Pulmonary artery endothelial cell (primary cell): ENCODE data around the gene PDHX. TPM values are rescaled to one million over a fixed set of nuclear protein-coding genes. Genes with fewer than 3 reads are reported as not detected.

Experiments
- DNase-seq: peaks from one replicate; pipeline ENCODE4 v3.0.0-alpha.2; 2011; ENCODE audit warnings: low read depth, low spot score
- total RNA-seq: library from RNA; depleted of rRNA; stranded (reverse); fragments of >200 nt; gene quantifications from 2 replicates; pipeline ENCODE4 v1.2.3, GENCODE V29; 2014

Gene PDHX
- total RNA-seq, 1 donor from 2014 or later, result 22.9 TPM

GRCh38 chr11:34988294-34989255 is 72.2 kb downstream of the PDHX start:
- DNase-seq, result no peak

GRCh38 chr11:34990916-34991315 is 74.5 kb downstream of the PDHX start:
- DNase-seq, result no peak

GRCh38 chr11:34994854-34995253 is 78.4 kb downstream of the PDHX start:
- DNase-seq, result no peak

- DNase-seq, result no peak
These were observed 80.5 kb downstream of the PDHX start for GRCh38 chr11:34996958-34997357.

- DNase-seq, result no peak
These were observed 81.6 kb downstream of the PDHX start for GRCh38 chr11:34997952-34998528.

- DNase-seq, result no peak
These were observed 83.0 kb downstream of the PDHX start for GRCh38 chr11:34999453-34999852.

GRCh38 chr11:35003186-35003585 is 86.8 kb downstream of the PDHX start:
- no peak for DNase-seq

- DNase-seq, result no peak
These were observed 87.2 kb downstream of the PDHX start for GRCh38 chr11:35003658-35004057.

GRCh38 chr11:35005141-35005780 is 88.8 kb downstream of the PDHX start:
- no peak for DNase-seq

GRCh38 chr11:35006389-35007128 is 90.1 kb downstream of the PDHX start:
- DNase-seq, result no peak

GRCh38 chr11:35007277-35007676 is 90.9 kb downstream of the PDHX start:
- DNase-seq, result no peak

- DNase-seq, result no peak
These were observed 92.9 kb downstream of the PDHX start for GRCh38 chr11:35009191-35009943.

GRCh38 chr11:35009944-35010342 is 93.5 kb downstream of the PDHX start:
- DNase-seq, result no peak

GRCh38 chr11:35010654-35011053 is 94.2 kb downstream of the PDHX start:
- no peak for DNase-seq

GRCh38 chr11:35011389-35011788 is 95.0 kb downstream of the PDHX start:
- no peak for DNase-seq

- no peak for DNase-seq
These were observed 95.5 kb downstream of the PDHX start for GRCh38 chr11:35011944-35012343.

- DNase-seq, result no peak
These were observed 96.2 kb downstream of the PDHX start for GRCh38 chr11:35012467-35013191.

- no peak for DNase-seq
These were observed 97.3 kb downstream of the PDHX start for GRCh38 chr11:35013514-35014233.

- DNase-seq, result no peak
These were observed 97.9 kb downstream of the PDHX start for GRCh38 chr11:35014346-35014745.
